Activated naive CD8-positive, alpha-beta T cell (primary cell): ENCODE data around the gene CHRDL1.
"Not testable (repeated sequence)": the region's sequence is repeated elsewhere in the genome, so short reads cannot be mapped to it uniquely, and the experiment has no call there.

Source experiments
- H3K27ac Mint-ChIP-seq: one replicate; pipeline ENCODE4 v1.8.0; 2021; ENCODE audit warnings: mixed read lengths
- H3K27me3 Mint-ChIP-seq: one replicate; pipeline ENCODE4 v1.8.0; 2021; ENCODE audit warnings: mixed read lengths
- H3K36me3 Mint-ChIP-seq: one replicate; pipeline ENCODE4 v1.8.0; 2021; ENCODE audit warnings: mixed read lengths
- H3K4me1 Mint-ChIP-seq: one replicate; pipeline ENCODE4 v1.8.0; 2021; ENCODE audit warnings: low read depth, mixed read lengths
- H3K4me3 Mint-ChIP-seq: one replicate; pipeline ENCODE4 v1.8.0; 2021; ENCODE audit warnings: mild to moderate bottlenecking, mixed read lengths
- H3K9me3 Mint-ChIP-seq: one replicate; pipeline ENCODE4 v1.8.0; 2021; ENCODE audit warnings: low read depth, mixed read lengths

The CHRDL1 gene

GRCh38 chrX:110706446-110706845 lies 89.2 kb downstream of the CHRDL1 start:
- no peaks in the 10 kb centered on the region for H3K4me1 Mint-ChIP-seq
- H3K36me3 Mint-ChIP-seq = no peaks in the 10 kb centered on the region
- no peak overlapping the region for H3K27ac Mint-ChIP-seq
- peaks cover 2% of the 10 kb centered on the region for H3K27me3 Mint-ChIP-seq
- H3K4me3 Mint-ChIP-seq = no peak overlapping the region
- peaks cover 2% of the 10 kb centered on the region for H3K9me3 Mint-ChIP-seq

DNA sequence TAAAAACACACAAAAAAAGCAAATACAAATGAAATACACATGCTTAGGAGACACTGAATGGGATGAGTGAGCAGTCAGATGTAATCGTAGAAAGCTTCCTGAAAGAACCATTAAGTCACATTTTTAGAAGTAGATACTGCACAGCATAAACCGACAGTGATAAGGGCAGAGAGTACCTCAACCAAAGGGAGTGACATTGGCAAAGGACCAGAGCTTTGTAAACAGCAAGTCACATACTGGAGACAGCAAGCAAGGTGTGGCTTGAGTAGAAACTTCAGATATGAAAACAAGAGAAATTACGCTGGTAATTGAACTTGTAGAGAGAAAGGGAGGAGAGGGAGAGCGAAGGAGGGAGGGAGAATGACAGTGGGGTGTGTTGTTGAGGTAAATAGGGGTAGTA lies 92.0 kb downstream of the CHRDL1 start:
- Mint-ChIP-seq H3K27me3 (peaks cover 2% of the 10 kb centered on the region), H3K27ac (no peak overlapping the region), H3K4me3 (no peak overlapping the region), H3K36me3 (no peaks in the 10 kb centered on the region), H3K9me3 (peaks cover 2% of the 10 kb centered on the region), H3K4me1 (no peaks in the 10 kb centered on the region)

DNA sequence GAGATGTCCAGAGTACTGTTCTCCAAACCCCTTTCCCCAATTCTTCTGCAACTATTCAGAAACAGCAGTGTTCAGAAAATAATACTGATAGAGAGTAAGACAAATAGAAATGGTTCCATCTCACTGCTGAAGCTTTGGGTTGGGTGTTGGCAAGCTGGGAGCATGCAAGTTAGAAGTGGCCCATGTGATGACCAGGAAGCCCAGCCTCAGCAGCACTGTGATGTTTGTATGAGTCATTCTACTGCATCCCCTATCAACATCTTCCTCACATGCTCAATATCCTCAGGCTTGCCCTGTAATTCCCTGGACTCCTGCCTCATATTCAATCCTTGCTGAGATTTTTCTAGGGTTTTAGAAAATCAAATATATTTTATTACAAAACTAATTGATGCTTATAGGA lies 96.5 kb downstream of the CHRDL1 start:
- Mint-ChIP-seq H3K27ac (no peak overlapping the region), H3K4me1 (peaks cover 1% of the 10 kb centered on the region), H3K9me3 (no peaks in the 10 kb centered on the region), H3K4me3 (no peak overlapping the region), H3K36me3 (no peaks in the 10 kb centered on the region), H3K27me3 (no peaks in the 10 kb centered on the region)

- Mint-ChIP-seq H3K27me3 (no peaks in the 10 kb centered on the region), H3K4me3 (no peak overlapping the region), H3K4me1 (peaks cover 1% of the 10 kb centered on the region), H3K27ac (no peak overlapping the region), H3K36me3 (no peaks in the 10 kb centered on the region), H3K9me3 (no peaks in the 10 kb centered on the region)
Observed at GRCh38 chrX:110698696-110699095, 96.9 kb downstream of the CHRDL1 start.

DNA sequence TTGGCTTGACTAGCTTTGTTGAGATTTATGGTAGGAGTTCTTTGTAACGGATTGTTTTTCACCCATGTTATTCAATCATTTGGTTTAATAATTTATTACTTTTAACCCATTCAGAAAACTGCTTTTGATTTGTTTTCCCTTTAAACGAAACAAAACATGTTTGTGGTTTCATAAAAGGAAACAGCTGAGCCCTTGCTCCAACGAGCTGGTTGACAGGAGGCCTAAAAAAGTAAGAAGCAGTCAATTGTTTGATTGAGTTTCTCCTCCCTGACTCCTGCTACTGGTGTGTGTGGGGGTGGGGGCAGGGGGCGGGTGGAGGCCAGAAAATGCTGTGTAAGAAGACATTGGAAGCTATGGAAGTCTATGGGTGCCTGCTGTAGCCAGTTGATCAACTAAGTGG lies 102.8 kb downstream of the CHRDL1 start:
- Mint-ChIP-seq H3K4me1 (peaks cover 1% of the 10 kb centered on the region), H3K36me3 (no peaks in the 10 kb centered on the region), H3K27ac (no peak overlapping the region), H3K4me3 (no peak overlapping the region), H3K27me3 (no peaks in the 10 kb centered on the region), H3K9me3 (no peaks in the 10 kb centered on the region)

DNA sequence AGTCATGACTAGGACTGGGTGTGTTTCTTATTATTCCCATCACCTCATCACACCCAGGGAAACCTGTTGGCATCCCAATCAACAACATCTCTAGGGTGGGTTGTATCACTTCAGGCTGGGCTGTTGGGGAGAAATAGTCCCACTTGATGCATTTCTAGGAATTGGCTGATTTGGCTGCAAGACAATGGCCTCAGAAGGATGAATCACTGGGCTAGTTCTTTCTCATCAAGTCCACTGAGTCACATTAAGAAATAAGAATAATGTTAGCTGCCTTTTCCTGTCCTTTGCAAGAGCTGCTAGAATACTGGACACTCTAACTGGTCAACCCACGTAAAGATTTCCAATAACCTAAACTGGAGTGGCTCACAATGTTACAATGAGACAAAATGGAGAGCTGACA lies 104.2 kb downstream of the CHRDL1 start:
- Mint-ChIP-seq H3K27me3 (no peaks in the 10 kb centered on the region), H3K36me3 (no peaks in the 10 kb centered on the region), H3K4me1 (no peaks in the 10 kb centered on the region), H3K9me3 (no peaks in the 10 kb centered on the region), H3K4me3 (no peak overlapping the region), H3K27ac (no peak overlapping the region)

DNA sequence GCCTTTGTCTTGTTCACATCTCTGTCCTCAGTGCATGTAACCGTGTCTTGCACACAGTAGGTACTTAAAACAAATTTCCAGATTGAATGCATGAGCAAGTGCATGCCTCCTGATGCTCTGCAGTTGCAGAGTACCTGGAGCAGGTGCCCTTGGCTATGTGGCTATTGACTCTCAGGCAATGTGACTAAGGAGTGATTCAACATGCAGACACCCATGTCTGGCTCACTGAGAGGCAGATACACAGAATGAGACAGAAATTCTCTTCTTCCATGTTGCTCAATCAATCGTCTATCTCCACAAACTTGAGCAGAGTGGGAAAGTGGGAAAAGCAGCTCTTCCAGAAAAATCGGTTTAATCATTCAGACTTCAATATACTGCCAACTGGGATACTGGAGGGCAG lies 111.0 kb downstream of the CHRDL1 start:
- Mint-ChIP-seq H3K4me3 (no peak overlapping the region), H3K27ac (no peak overlapping the region), H3K36me3 (no peaks in the 10 kb centered on the region), H3K27me3 (no peaks in the 10 kb centered on the region), H3K9me3 (no peaks in the 10 kb centered on the region), H3K4me1 (no peaks in the 10 kb centered on the region)

- no peak overlapping the region for H3K4me3 Mint-ChIP-seq
- H3K36me3 Mint-ChIP-seq = no peaks in the 10 kb centered on the region
- H3K27ac Mint-ChIP-seq = no peak overlapping the region
- H3K27me3 Mint-ChIP-seq = no peaks in the 10 kb centered on the region
- H3K4me1 Mint-ChIP-seq = no peaks in the 10 kb centered on the region
- no peaks in the 10 kb centered on the region for H3K9me3 Mint-ChIP-seq
Observed at GRCh38 chrX:110683925-110684324, 111.7 kb downstream of the CHRDL1 start.

- no peaks in the 10 kb centered on the region for H3K36me3 Mint-ChIP-seq
- no peaks in the 10 kb centered on the region for H3K27me3 Mint-ChIP-seq
- H3K27ac Mint-ChIP-seq = no peak overlapping the region
- H3K9me3 Mint-ChIP-seq = no peaks in the 10 kb centered on the region
- no peak overlapping the region for H3K4me3 Mint-ChIP-seq
- H3K4me1 Mint-ChIP-seq = no peaks in the 10 kb centered on the region
Observed at GRCh38 chrX:110678591-110678990, 117.0 kb downstream of the CHRDL1 start.

- Mint-ChIP-seq H3K27ac (no peak overlapping the region), H3K27me3 (no peaks in the 10 kb centered on the region), H3K4me1 (no peaks in the 10 kb centered on the region), H3K36me3 (no peaks in the 10 kb centered on the region), H3K9me3 (no peaks in the 10 kb centered on the region), H3K4me3 (no peak overlapping the region)
Observed at GRCh38 chrX:110675886-110676285, 119.7 kb downstream of the CHRDL1 start.

DNA sequence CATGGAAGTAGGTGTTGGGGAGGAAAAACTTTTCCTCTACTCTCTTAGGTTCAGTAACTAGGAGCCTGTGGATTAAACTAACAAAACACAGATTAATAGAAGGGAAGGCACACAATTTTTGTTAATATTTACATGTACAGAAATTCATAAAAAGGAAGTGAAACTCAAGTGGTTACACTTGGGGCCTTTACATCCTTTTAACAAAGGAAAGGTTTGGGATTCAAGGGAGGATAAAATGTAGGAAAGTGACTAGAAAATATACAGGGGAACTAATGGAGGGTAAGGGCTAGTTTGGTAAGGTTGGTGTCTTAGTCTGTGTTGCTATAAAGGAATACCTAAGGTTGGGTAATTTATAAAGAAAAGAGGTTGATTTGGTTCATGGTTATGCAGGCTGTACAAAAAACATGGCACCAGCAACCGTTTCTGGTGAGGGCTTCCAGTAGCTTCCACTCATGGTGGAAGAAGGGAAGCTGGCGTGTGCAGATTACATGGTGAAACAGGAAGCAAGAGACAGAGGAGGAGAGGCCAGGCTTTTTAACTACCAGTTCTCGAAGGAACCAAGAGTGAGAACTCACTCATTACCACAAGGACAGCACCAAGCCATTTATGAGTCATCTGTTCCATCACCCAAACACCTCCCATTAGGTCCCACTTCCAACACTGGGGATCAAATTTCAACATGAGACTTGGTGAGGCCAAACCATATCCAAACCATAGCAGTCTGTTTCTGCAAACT lies 124.4 kb downstream of the CHRDL1 start:
- no peaks in the 10 kb centered on the region for H3K36me3 Mint-ChIP-seq
- no peak overlapping the region for H3K27ac Mint-ChIP-seq
- no peaks in the 10 kb centered on the region for H3K4me1 Mint-ChIP-seq
- no peak overlapping the region for H3K4me3 Mint-ChIP-seq
- no peaks in the 10 kb centered on the region for H3K27me3 Mint-ChIP-seq
- H3K9me3 Mint-ChIP-seq = no peaks in the 10 kb centered on the region

DNA sequence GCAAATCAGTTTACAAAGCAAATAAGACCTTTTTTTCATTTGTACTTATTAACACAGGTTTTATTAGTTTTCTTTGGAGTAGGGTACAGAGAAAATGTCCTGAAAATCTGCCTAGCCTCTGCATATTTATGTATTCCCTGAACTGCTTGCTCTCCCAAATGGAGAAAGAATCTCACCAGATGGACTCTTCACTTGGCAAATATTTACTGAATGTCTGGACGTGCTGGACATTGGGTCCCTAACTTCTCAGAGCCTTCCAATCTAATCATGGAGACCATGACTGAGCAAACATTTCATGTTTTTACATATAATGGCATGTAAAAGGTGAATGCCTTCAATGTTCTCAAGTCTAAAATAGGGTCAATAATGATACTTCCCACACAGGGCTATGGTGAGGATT lies 126.0 kb downstream of the CHRDL1 start:
- H3K9me3 Mint-ChIP-seq = no peaks in the 10 kb centered on the region
- no peaks in the 10 kb centered on the region for H3K27me3 Mint-ChIP-seq
- H3K4me1 Mint-ChIP-seq = no peaks in the 10 kb centered on the region
- no peak overlapping the region for H3K27ac Mint-ChIP-seq
- H3K4me3 Mint-ChIP-seq = no peak overlapping the region
- no peaks in the 10 kb centered on the region for H3K36me3 Mint-ChIP-seq

DNA sequence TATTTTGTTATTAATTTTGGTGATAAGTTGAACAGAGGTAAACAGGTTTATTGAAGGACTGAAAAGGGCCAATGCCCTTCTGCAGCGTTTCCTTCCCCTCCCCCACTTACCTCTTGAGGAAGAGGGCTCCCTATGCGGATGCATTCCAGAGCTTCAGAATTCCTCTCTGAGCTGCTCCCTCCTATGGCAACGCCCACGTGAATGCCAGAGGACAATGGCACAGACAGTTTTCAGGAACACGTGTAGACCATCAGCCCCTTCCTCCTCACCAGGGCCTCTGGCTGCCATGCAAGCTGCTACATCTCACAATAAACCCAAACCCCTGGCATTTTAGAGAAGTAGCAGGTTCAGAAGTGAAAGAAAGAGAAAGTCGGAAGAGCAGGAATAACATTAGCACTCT lies 127.9 kb downstream of the CHRDL1 start:
- no peaks in the 10 kb centered on the region for H3K27me3 Mint-ChIP-seq
- no peaks in the 10 kb centered on the region for H3K36me3 Mint-ChIP-seq
- no peak overlapping the region for H3K27ac Mint-ChIP-seq
- H3K4me1 Mint-ChIP-seq = no peaks in the 10 kb centered on the region
- no peak overlapping the region for H3K4me3 Mint-ChIP-seq
- H3K9me3 Mint-ChIP-seq = no peaks in the 10 kb centered on the region

- no peaks in the 10 kb centered on the region for H3K4me1 Mint-ChIP-seq
- H3K27ac Mint-ChIP-seq = no peak overlapping the region
- H3K4me3 Mint-ChIP-seq = no peak overlapping the region
- no peaks in the 10 kb centered on the region for H3K36me3 Mint-ChIP-seq
- no peaks in the 10 kb centered on the region for H3K9me3 Mint-ChIP-seq
- H3K27me3 Mint-ChIP-seq = no peaks in the 10 kb centered on the region
Observed at GRCh38 chrX:110665223-110666002, 130.2 kb downstream of the CHRDL1 start.

DNA sequence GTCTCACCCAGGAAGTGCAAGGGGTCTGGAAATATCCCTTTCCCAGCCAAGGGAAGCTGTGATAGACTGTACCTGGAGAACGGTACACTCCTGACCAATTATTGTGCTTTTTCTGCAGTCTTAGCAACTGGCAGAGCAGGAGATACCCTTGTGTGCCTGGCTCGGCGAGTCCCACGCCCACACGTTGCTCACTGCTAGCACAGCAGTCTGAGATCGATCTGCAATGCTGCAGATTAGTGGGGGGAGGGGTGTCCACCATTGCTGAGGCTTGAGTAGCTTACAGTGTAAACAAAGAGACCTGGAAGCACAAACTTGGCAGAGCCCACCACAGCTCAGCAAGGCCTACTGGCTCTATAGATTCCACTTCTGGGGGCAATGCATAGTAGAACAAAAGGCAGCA lies 138.5 kb downstream of the CHRDL1 start:
- Mint-ChIP-seq H3K27ac (no peak overlapping the region), H3K4me1 (no peaks in the 10 kb centered on the region), H3K27me3 (no peaks in the 10 kb centered on the region), H3K36me3 (no peaks in the 10 kb centered on the region), H3K9me3 (no peaks in the 10 kb centered on the region), H3K4me3 (no peak overlapping the region)

DNA sequence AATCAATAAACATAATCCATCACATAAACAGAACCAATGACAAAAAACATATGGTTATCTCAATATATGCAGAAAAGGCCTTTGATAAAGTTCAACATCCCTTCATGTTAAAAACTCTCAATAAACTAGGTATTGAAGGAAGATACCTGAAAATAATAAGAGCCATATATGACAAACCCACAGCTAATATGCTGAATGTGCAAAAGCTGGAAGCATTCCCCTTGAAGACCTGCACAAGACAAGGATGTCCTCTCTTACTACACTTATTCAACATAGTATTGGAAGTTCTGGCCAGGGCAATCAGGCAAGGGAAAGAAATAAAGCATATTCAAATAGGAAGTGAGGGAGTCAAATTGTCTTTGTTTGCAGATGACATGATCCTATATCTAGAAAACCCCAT lies 141.3 kb downstream of the CHRDL1 start:
- not testable (repeated sequence) for H3K4me1 Mint-ChIP-seq, H3K27me3 Mint-ChIP-seq, H3K4me3 Mint-ChIP-seq

More for the DNA sequence above, 141.3 kb downstream of the CHRDL1 start:
- not testable (repeated sequence) for H3K27ac Mint-ChIP-seq, H3K36me3 Mint-ChIP-seq, H3K9me3 Mint-ChIP-seq
